ENCODE results near the gene INSL3.

DNA sequence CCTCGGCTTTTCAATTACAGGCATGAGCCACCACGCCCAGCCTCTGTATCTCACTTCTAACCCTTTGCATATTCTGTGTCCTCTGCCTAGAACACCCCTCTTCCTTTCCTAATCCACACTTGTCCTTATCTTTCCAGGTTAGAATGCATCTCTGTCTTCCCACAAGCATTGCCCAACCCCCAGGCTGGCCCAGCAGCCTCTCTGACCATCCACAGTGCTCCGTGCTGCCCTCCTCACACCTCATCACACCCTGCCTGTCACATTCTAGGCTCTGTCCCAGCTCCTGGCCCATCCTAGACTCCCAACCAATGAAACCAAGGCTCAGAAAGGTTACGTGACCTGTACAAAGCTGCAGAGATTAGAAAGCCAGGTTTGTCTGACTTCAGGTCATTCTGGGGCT is 15.2 kb upstream of the INSL3 start:
- no peak for TF ChIP-seq POLR2A (IDR thresholded peaks at IDR 0.05)
- TF ChIP-seq, protein P1, sequence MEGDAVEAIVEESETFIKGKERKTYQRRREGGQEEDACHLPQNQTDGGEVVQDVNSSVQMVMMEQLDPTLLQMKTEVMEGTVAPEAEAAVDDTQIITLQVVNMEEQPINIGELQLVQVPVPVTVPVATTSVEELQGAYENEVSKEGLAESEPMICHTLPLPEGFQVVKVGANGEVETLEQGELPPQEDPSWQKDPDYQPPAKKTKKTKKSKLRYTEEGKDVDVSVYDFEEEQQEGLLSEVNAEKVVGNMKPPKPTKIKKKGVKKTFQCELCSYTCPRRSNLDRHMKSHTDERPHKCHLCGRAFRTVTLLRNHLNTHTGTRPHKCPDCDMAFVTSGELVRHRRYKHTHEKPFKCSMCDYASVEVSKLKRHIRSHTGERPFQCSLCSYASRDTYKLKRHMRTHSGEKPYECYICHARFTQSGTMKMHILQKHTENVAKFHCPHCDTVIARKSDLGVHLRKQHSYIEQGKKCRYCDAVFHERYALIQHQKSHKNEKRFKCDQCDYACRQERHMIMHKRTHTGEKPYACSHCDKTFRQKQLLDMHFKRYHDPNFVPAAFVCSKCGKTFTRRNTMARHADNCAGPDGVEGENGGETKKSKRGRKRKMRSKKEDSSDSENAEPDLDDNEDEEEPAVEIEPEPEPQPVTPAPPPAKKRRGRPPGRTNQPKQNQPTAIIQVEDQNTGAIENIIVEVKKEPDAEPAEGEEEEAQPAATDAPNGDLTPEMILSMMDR (IDR thresholded peaks at IDR 0.05) = no peak
- TF ChIP-seq EP300 (IDR thresholded peaks at IDR 0.05) = no peak

All from tibial nerve (tissue), 4 donors.